Stimulated activated memory B cell treated with anti-CD40 and anti-IgM and Interleukin-4, amounts not matched to agents 10 μg/mL and 1 μg/mL and 100 μg/mL, for 72 hours (primary cell): ENCODE results near the gene PM20D2.

Source experiments
- ATAC-seq: fragments of 150-1000 bp; cut with Tn5 transposase; 2 replicates; pipeline ENCODE4 v1.10.0; 2021
- H3K27ac Mint-ChIP-seq: one replicate; pipeline ENCODE4 v1.8.0; 2022; ENCODE audit warnings: mild to moderate bottlenecking, mixed read lengths
- H3K27me3 Mint-ChIP-seq: one replicate; pipeline ENCODE4 v1.8.0; 2022; ENCODE audit warnings: mixed read lengths
- H3K36me3 Mint-ChIP-seq: one replicate; pipeline ENCODE4 v1.8.0; 2022; ENCODE audit warnings: mixed read lengths
- H3K4me1 Mint-ChIP-seq: one replicate; pipeline ENCODE4 v1.8.0; 2022; ENCODE audit warnings: mixed read lengths
- H3K4me3 Mint-ChIP-seq: one replicate; pipeline ENCODE4 v1.8.0; 2022; ENCODE audit warnings: mild to moderate bottlenecking, moderate library complexity, mixed read lengths
- H3K9me3 Mint-ChIP-seq: one replicate; pipeline ENCODE4 v1.8.0; 2022; ENCODE audit warnings: mixed read lengths

Gene PM20D2

GRCh38 chr6:89134723-89135122, 11.1 kb upstream of the PM20D2 start:
- Mint-ChIP-seq H3K4me3 (no peak overlapping the region), H3K9me3 (no peaks in the 10 kb centered on the region), H3K36me3 (no peaks in the 10 kb centered on the region), H3K4me1 (no peaks in the 10 kb centered on the region), H3K27me3 (no peaks in the 10 kb centered on the region), H3K27ac (no peak overlapping the region)
- no peak for ATAC-seq

DNA sequence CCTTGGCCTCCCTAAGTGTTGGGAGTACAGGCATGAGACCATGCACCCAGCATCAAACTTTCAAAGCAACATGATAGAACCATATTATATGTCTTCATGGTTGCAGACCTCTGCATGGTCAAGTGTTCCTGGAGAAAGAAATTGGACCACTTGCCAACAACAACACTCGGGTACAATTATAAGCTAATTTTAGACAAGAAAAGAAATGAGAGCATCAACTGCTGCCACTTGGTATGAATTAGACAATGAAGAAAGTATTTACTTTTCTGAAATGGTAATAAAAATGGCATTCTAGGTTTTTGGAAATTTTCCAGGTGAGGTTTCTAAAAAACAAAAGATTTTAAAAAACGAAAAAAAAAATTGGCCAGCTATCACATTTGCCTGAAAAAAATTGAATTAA, 7.7 kb upstream of the PM20D2 start:
- no peak for ATAC-seq
- H3K36me3 Mint-ChIP-seq = no peaks in the 10 kb centered on the region
- no peaks in the 10 kb centered on the region for H3K4me1 Mint-ChIP-seq
- no peak overlapping the region for H3K27ac Mint-ChIP-seq
- no peak overlapping the region for H3K4me3 Mint-ChIP-seq
- no peaks in the 10 kb centered on the region for H3K9me3 Mint-ChIP-seq
- H3K27me3 Mint-ChIP-seq = no peaks in the 10 kb centered on the region

- no peaks in the 10 kb centered on the region for H3K27me3 Mint-ChIP-seq
- no peak overlapping the region for H3K27ac Mint-ChIP-seq
- no peak overlapping the region for H3K4me3 Mint-ChIP-seq
- no peaks in the 10 kb centered on the region for H3K9me3 Mint-ChIP-seq
- H3K4me1 Mint-ChIP-seq = peaks cover 7% of the 10 kb centered on the region
- no peak for ATAC-seq
- H3K36me3 Mint-ChIP-seq = no peaks in the 10 kb centered on the region
Observed at GRCh38 chr6:89139509-89140346, 6.1 kb upstream of the PM20D2 start.

DNA sequence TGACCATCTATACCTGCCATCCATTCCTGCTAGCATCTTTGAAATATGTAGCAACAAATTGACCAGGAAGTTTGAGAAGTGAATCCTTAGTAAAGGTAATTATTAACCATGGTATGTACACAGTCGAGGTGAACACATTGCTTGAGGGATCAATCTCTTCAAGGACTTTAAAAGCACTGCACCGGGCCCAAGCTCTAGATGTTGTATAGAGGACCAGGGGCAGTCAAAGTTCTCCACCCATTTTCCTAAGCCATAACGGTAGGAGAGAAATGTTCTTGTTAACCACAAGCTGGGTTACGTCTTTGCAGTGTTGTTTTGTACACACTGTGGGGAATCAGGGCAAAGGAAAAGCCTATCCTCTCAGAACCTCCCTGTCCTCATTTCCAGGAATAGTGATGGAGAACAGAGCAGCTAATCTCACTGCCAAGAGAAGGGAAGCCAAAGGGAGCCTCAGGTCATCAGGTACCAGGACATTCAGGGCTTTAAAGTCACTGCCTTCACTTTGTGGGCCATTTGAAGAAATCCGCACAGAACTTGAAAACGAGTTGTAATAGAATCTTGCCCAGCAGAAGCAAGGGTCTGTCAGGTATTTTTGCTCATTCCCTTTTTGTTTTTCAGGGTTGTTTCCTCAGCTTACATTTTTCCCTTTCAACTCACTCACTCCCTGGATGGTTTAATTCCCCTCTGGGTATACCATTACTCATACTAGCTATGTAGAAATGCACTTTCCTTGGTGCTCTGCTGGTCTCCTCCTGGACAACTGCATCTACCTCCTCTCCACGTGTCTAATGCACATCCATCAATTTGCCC, 5.3 kb upstream of the PM20D2 start:
- Mint-ChIP-seq H3K4me1 (peaks cover 10% of the 10 kb centered on the region), H3K27ac (no peak overlapping the region)

DNA sequence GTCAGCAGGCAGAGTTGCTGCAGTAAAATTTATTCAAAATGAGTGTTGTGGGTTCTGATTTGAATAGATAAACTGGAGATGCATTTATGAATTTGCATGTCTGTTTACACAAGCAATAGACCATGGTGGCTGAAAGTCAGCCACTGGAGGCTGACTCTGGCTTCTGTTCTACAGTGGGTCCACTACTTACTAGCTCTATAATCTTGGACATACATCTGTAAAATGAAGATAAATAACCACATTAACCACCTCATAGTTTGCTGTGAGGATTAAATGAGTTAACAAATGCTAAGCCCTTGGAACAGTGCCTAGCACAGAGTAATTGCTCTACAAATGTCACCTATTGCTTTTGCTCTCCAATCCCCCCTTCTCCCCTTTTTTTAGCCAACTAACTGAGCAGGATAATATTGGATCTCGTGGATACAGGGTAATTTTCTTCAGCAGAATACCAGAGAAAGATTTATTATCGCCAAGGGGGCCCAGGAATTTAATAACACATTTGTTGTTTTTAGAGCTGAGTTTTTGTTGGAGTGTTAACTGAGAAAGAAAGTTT, 1.4 kb upstream of the PM20D2 start:
- Mint-ChIP-seq H3K9me3 (no peaks in the 10 kb centered on the region), H3K27ac (no peak overlapping the region), H3K4me3 (peak overlapping the region; percentile 29), H3K36me3 (peaks cover 7% of the 10 kb centered on the region), H3K27me3 (no peaks in the 10 kb centered on the region), H3K4me1 (peaks cover 35% of the 10 kb centered on the region)
- ATAC-seq = no peak

More for the DNA sequence above, 5.3 kb upstream of the PM20D2 start:
- no peaks in the 10 kb centered on the region for H3K36me3 Mint-ChIP-seq
- no peak for ATAC-seq
- no peak overlapping the region for H3K4me3 Mint-ChIP-seq
- no peaks in the 10 kb centered on the region for H3K27me3 Mint-ChIP-seq
- no peaks in the 10 kb centered on the region for H3K9me3 Mint-ChIP-seq

DNA sequence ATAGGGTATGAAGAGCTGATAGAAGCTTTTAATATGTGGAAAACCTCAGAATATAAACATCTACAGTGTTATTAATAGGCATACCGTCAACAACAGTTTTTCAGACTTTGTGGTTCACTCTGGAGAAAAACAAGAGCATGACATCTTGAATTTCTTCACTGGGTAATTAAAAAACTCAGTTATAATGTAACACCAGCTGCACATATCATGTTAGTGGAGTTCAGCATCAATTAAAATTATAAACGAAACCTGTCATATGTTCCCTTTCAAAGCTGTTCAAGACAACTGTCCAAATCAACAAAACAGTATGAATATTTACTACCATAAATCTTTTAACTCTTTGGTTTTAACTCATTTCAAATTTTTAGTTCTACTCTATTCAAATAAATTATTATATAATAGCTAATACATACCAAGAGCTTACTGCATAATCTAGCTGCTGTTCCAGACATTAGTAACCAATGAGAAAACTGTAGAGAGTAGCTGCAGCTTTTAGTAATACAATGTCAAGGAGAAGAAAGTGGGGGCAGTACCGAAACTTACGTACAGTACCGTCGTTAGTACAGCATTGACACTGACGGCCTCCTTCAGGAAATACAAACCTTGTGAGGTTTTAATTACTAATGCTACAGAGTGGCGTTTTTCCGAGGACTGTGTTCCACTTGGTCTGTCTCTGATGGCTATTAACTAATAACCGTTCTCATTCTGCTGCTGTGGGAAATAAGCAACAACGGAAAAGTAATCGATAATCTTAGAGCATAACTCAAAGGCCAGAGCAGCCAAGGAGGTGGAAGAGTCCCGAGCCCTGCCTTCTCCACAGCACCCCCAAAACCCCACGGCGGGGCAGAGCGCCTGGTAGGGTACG, 532 bp upstream of the PM20D2 start:
- ATAC-seq = peak; percentile 80
- H3K36me3 Mint-ChIP-seq = peaks cover 11% of the 10 kb centered on the region
- H3K27ac Mint-ChIP-seq = peak overlapping the region; percentile 95
- no peaks in the 10 kb centered on the region for H3K27me3 Mint-ChIP-seq
- peaks cover 35% of the 10 kb centered on the region for H3K4me1 Mint-ChIP-seq
- H3K9me3 Mint-ChIP-seq = no peaks in the 10 kb centered on the region
- H3K4me3 Mint-ChIP-seq = peak overlapping the region; percentile 95

DNA sequence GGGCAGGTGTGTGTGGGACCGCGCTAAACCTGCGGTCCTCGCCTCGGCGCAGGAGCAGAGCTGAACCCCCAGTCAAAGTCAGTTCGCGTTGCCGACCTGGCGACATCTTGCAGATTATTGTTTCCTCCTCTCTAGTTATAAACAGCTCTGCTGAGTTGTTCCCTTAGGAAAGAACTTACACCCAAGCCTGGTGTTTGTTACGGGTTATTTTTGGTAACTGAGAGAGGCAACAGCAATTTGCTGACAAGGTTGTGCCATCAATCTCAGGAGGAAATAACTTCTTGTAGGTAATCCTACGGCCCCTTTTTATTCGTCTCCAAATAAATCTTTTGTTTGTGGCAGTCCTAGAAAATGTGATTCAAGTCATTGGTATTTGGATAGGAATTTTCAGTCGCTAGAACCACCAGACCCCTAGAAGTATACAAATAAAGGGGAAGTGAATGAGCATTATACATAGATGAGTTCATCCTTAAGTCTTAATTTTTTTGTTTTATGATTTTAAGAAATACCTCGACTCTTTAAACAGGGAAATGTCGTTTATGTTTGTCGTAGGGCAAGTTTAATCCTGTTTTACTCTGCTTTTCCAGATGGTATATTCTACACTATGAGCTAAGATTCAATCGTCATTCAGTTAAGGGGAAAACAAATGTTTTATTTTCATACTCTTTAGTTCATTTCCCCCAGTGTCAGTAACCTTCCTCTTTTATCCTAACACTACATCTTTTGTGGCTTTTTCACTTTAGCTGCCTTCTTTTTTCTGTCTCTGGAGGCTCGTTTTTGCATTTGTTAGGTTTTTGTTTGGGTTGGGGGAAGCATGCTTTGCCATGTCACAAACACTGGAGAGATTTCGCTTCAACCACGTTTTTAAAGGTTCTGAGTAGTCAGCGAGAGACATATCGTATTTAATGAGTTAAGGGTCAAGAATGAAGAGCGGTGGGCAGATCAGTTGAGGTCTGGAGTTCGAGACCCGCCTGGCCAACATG, 1.2 kb downstream of the PM20D2 start:
- H3K4me1 Mint-ChIP-seq = peaks cover 35% of the 10 kb centered on the region
- peak overlapping the region; percentile 76 for H3K4me3 Mint-ChIP-seq
- H3K27me3 Mint-ChIP-seq = no peaks in the 10 kb centered on the region
- H3K27ac Mint-ChIP-seq = peak overlapping the region; percentile 95
- no peaks in the 10 kb centered on the region for H3K9me3 Mint-ChIP-seq
- no peak for ATAC-seq
- peaks cover 11% of the 10 kb centered on the region for H3K36me3 Mint-ChIP-seq

- H3K9me3 Mint-ChIP-seq = no peaks in the 10 kb centered on the region
- H3K27me3 Mint-ChIP-seq = no peaks in the 10 kb centered on the region
- H3K27ac Mint-ChIP-seq = no peak overlapping the region
- no peak for ATAC-seq
- peaks cover 11% of the 10 kb centered on the region for H3K36me3 Mint-ChIP-seq
- H3K4me3 Mint-ChIP-seq = peak overlapping the region; percentile 11
- H3K4me1 Mint-ChIP-seq = peaks cover 35% of the 10 kb centered on the region
Observed at GRCh38 chr6:89148016-89148750, 2.3 kb downstream of the PM20D2 start.

DNA sequence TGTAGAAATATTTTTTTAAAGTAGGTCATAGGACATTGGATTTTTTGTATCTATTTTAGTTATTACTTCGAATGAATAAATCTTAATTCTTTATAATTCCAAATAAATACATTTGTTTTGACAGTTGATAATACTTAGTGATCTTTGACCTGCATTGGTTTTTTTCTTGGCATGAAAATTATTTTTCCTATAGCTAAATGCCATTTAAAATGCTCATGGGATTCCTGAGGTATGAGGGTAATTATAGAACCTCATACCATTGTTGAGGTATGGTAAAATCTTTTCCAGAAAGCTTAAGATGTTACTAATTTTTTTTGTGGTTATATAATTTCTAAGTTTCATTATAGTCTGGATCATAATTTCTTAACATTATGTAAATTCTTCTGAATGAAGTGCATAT, 8.3 kb downstream of the PM20D2 start:
- H3K9me3 Mint-ChIP-seq = no peaks in the 10 kb centered on the region
- no peak overlapping the region for H3K27ac Mint-ChIP-seq
- ATAC-seq = no peak
- no peaks in the 10 kb centered on the region for H3K27me3 Mint-ChIP-seq
- H3K4me3 Mint-ChIP-seq = no peak overlapping the region
- peaks cover 24% of the 10 kb centered on the region for H3K36me3 Mint-ChIP-seq
- peaks cover 3% of the 10 kb centered on the region for H3K4me1 Mint-ChIP-seq

DNA sequence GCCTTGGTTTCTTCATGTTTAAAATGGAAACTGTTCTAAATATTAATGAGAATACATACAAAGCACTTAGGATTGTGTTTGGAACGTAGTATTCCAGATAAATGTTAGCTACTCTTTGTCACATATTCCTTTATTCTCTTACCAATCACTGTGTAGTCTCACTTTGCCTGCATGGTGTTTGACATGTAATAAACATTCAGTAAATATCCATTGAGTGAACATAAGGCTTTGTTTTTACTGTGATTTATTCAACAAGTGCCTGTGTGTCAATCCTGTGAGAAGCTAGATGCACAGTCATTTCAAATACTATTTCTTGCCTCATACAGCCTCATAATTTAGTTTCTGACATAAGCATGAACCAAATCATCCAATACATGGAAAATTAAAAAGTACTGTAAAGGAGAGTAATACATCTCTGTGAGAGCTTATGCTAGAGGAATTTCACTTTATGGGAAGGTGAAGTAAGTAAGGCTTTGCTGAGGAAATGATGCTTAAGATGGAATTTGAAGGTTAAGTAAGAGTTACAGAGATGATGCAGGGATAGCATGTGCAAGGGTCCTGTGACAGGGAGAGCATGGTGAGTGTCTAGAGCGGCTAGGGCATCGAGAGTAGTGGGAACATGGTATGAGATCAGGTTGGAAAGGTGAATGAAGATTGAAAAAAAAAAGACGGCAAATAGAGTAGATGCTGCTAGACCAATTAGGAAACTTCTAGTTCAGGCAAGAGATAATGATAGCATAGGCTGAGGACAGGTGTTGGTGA, 14.7 kb downstream of the PM20D2 start:
- Mint-ChIP-seq H3K4me3 (no peak overlapping the region), H3K27me3 (no peaks in the 10 kb centered on the region), H3K9me3 (no peaks in the 10 kb centered on the region), H3K27ac (no peak overlapping the region), H3K36me3 (peaks cover 51% of the 10 kb centered on the region), H3K4me1 (no peaks in the 10 kb centered on the region)
- ATAC-seq = no peak

- no peak for ATAC-seq
- H3K36me3 Mint-ChIP-seq = peaks cover 48% of the 10 kb centered on the region
- no peaks in the 10 kb centered on the region for H3K9me3 Mint-ChIP-seq
- no peaks in the 10 kb centered on the region for H3K27me3 Mint-ChIP-seq
- H3K27ac Mint-ChIP-seq = no peak overlapping the region
- H3K4me3 Mint-ChIP-seq = no peak overlapping the region
- H3K4me1 Mint-ChIP-seq = no peaks in the 10 kb centered on the region
Observed at GRCh38 chr6:89161326-89162046, 15.6 kb downstream of the PM20D2 start.

GRCh38 chr6:89162047-89162371, 16.2 kb downstream of the PM20D2 start:
- no peaks in the 10 kb centered on the region for H3K4me1 Mint-ChIP-seq
- H3K4me3 Mint-ChIP-seq = no peak overlapping the region
- no peak for ATAC-seq
- H3K36me3 Mint-ChIP-seq = peaks cover 46% of the 10 kb centered on the region
- no peak overlapping the region for H3K27ac Mint-ChIP-seq
- H3K9me3 Mint-ChIP-seq = no peaks in the 10 kb centered on the region
- no peaks in the 10 kb centered on the region for H3K27me3 Mint-ChIP-seq
